KG1 (cell line): Measurements from ENCODE around the gene ADCY4.

Source experiments
- DNase-seq: peaks from one replicate; lab custom pipeline; 2025; lab: John Stamatoyannopoulos, UW

ADCY4 gene

DNA sequence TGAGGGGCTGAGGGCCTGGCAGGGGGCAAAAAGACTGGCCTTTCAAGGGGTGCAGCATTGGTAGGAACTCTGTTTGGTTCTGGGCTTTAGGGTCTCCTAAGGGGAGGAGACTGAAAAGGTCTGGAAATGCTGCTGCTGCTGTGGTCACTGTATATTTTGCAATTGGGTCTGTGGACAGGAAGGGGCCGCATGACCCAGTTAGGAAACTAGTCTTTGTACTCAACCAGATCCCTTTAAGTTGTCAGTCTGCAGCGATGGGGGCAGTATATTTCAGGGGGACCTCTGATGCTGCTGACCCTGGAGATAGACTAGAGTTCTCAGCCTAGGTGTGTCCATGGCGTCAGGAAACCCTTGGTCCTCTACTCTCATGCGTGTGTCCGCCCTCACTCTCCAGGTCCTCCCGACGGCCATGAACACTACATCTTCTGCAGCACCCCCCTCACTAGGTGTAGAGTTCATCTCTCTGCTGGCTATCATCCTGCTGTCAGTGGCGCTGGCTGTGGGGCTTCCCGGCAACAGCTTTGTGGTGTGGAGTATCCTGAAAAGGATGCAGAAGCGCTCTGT, 19.5 kb downstream of the ADCY4 start:
- no peak for DNase-seq

DNA sequence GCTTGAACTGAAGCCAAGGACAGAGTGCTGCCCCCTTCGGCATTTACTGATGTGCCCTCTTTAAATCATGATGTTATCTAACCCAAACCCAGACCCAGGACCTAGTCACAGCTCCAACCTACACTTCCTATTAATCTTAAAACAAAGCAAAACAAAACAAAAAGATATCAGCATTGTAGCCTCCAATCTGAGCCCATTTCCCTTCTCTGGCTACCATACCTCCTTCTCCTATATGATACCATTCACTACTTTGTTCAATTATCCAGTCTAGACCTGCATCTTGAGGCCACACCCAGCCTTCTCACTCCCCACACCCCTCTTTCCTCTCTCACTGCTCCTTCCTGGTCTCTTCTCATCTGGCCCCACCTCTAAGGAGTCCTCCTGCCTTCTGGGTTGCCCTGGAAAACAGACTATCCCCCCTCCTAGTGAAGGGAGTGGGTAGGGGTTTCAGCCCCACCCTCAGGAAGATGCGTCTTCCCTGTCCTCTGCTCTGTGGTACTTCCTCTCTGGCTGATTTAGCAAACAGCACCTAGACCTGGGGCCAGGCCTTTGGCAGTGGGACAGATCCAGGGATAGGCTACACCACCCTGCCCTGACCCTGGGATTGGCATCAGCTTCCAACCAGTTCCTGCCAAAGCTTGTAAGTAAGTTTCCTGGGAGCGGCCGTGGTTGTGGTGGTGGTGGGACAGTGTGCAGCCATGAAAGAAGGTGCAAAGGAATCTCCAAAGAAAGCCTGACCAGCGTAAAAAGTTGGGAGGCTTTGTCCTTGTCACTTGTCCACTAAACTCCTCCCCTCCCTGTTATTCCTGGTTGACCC, 20.3 kb downstream of the ADCY4 start:
- no peak for DNase-seq

DNA sequence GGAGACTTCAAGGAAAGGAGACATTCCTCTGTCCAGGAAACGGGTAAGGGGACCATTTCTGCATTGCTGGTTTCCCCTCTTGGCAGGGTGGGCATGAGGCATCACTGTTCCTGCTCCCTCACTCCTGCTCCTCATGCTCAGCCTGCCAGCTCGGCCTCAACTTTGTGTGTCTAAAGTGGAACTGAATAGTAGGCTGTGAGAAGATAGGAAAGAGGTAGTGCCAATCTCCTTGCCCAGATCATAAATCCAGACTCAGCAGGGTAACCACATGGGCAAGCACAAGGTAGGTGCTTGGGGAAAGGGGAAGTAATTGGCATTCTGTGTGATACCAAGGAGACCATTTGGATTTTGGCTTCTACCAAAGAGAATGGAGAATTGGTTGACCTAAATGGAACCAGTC, 21.0 kb downstream of the ADCY4 start:
- DNase-seq: no peak

DNA sequence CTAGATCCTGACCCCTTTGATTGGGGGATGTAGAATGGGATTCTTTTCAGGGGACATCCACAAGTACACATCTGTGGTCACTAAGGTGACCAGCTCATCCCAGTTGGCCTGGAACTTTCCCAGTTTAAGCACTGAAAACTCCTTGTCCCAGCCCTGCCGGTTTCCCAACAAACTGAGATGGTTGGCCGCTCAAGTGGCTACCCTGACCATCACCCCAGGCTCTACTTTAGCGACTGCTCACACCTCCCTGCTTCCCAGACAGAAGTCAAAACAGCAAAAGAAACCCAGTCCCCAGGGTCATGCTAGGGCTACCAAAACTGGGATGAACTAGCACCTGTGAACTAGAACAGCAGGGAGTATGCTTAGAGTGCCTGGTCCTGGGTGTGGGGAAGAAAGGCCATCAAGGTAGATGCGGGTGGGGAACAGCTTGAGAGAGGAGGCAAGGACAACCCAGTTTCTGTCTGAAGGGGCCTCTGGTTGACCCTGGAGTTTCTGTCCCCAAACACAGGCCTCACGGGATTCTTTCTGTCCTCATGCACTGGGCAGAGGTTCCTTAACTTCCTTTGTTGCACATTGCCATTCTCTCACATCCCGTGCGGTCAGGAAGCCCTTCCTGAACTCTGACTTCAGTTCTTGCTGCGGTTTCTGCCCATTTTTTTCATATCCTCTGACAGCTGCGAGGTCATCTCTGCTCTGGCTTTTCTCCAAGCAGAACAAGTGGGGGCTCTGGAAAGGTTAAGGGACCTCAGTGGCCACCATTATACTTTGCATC, 21.9 kb downstream of the ADCY4 start:
- peak; percentile 84 for DNase-seq

DNA sequence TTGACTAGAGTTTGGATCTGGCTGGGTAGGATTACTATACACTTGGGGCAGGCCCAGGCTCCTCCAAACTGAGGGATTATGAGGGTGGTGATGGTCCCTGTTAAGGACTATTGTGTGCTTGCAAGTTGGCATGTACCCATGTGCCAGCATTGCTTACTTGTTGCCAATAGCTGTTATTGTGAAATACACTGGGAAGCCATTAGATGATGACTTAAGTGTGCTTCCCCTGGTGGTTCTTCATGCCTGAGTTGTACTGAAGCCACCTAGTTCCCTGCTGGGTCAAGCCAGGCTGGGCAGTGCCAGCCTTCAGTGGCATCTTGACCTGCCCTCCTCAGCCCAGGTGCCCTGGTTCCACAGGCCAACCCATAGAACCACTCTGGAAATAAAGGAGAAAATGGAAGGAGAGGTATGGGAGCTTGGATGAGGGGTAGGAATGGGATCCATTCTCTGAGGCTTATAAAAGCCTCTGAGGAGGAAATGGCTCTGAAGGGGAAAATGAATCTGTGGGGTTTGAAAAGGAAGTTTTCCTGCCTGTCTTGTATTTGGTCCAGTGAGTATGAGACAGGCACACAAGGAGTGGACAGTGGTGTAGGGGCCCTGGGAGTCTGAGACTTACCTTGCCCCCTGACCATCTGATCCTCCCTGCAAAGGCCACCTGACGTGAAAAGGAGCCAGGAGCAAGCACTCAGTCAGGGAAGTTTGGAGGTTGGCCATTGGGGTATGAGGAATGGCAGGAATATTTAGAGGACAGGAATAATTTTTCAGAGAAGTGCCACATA, 22.8 kb downstream of the ADCY4 start:
- DNase-seq: no peak

DNA sequence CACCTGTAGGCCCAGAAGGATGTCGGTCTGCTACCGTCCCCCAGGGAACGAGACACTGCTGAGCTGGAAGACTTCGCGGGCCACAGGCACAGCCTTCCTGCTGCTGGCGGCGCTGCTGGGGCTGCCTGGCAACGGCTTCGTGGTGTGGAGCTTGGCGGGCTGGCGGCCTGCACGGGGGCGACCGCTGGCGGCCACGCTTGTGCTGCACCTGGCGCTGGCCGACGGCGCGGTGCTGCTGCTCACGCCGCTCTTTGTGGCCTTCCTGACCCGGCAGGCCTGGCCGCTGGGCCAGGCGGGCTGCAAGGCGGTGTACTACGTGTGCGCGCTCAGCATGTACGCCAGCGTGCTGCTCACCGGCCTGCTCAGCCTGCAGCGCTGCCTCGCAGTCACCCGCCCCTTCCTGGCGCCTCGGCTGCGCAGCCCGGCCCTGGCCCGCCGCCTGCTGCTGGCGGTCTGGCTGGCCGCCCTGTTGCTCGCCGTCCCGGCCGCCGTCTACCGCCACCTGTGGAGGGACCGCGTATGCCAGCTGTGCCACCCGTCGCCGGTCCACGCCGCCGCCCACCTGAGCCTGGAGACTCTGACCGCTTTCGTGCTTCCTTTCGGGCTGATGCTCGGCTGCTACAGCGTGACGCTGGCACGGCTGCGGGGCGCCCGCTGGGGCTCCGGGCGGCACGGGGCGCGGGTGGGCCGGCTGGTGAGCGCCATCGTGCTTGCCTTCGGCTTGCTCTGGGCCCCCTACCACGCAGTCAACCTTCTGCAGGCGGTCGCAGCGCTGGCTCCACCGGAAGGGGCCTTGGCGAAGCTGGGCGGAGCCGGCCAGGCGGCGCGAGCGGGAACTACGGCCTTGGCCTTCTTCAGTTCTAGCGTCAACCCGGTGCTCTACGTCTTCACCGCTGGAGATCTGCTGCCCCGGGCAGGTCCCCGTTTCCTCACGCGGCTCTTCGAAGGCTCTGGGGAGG, 23.9 kb downstream of the ADCY4 start, which contains the start of gene LTB4R:
Gene LTB4R (plus strand): TSS at position 857 of the 959 bp plus-strand sequence. CDS start 4,150 bp downstream, outside the sequence.
- peak; percentile 15 for DNase-seq

DNA sequence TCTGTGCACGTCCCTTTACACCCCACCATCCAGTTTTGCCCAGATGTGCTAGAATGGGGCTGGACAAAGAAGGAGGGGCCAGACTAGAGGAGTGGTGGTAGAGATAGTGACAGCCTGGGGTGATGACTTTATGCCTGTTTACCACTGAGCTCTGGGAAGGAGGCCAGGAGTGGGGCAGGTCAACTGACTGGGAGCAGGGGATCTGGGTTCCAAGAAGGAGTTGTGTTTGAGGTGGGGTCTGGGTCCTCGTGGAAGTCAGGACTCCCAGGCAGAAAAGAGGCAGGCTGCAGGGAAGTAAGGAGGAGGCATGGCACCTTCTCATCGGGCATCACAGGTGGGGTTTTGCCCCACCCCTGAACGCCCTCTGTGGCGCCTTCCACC, 24.6 kb downstream of the ADCY4 start:
- no peak for DNase-seq

DNA sequence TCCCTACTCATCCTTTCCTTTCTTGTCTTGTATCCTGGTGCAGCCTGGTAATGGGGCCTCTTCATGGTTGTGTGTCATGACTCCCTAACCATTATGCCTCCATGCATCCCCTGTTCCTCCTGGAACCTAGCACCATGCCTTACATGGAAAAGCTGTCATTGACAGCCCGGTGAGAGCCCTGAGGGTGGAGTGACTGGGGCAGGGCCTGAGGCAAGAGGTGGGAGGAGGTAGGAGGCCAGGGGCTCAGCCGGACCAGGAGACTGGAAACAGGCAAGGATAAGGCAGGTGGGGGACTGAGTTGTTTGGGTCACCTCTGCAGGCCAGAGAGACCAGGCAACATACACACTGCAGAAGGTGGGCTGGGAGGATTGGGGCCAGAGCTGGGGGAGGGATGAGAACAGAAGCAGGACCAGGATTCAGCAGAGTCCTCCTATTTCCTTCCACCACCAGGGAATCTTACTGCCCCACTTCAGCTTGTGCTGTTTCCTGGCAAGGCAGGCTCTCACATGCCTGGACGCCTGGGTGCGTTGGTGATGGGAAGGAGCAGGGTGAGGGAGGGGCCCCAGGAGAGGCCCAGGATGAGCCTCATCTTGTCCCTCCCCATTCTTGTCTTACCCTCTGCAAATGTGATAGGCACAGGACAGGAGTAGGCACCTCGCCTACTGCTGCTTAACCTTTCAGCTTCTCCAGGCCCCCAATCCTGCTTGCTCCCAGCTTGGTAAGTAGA, 25.2 kb downstream of the ADCY4 start, which contains the start of gene LTB4R2:
Gene LTB4R2 (plus strand): TSS at position 603 of the 727 bp plus-strand sequence. CDS start 525 bp downstream, outside the sequence.
- DNase-seq: no peak

DNA sequence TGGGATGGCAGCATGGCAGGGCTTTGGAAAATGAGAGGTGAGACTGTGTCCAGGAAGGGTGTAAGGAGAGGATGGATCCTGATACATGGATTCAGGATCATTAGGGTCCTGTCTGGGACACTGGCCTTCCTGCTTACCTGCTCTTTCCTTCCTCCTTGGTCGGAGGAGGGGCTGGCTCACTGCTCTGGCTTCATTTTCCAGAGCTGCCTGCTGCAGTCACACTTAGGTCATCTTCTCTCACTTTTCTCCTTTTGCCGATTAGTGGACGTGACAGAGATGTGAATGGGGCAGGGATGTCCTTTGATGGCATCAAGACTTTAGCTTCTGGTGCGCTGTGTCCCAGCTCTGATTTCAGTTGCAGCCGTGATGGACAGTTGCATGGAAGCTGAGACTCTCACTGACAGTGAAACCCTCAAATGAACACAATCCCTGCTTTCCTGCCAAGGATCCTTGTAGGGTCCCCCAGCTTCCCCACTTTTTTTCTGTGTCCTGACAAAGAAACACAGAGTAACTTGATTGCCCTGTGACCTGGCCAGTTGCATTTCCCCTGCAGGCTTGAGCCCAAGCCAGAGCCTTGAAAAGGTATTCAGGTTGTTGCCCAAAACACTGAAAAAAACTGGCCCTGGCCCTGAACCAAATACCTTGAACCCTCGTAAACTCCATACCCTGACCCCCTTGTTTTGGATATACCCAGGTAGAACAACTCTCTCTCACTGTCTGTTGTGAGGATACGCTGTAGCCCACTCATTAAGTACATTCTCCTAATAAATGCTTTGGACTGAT, 26.3 kb downstream of the ADCY4 start:
- DNase-seq: no peak

DNA sequence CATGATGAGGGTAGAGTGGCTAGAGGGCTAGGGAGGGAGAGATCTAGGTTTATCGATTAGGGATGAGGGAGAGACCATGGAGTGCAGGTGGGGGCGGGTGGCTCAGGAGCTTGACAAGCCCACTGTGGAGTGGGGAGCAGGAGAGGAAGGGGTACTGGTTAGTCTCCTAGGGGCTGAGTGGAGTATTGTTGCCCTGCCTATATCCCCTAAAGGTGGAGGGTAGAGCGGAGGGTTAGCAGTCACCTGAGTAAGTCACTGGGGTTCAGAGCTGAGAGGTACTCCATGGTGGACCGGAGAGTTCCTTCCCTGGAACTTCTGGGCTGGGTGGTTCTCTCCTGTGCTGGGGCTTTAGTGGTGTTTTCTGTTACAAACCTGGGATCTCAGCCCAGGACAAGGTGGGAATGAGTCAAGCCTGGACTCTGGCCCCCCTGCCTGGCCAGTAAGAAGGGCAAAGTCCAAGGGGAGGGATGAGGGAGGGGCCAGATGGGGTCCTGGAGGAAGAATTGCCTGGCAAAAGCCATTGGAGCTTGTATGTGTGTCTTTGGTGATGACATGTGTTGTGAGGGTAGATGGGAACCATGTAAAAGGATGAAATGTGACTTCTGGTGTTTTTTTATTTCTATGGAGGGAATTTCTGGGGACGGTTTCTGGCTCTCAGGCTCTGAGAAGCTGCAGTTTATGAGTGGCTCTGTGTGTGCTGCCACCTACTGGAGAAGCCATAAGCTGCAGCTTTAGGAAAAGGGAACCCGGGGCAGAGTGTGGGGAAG, 27.1 kb downstream of the ADCY4 start, which contains the start of gene CIDEB:
Gene CIDEB (minus strand): TSS at position 403 of the 767 bp plus-strand sequence. CDS start 119 bp downstream, at position 284.
- DNase-seq: peak; percentile 53

DNA sequence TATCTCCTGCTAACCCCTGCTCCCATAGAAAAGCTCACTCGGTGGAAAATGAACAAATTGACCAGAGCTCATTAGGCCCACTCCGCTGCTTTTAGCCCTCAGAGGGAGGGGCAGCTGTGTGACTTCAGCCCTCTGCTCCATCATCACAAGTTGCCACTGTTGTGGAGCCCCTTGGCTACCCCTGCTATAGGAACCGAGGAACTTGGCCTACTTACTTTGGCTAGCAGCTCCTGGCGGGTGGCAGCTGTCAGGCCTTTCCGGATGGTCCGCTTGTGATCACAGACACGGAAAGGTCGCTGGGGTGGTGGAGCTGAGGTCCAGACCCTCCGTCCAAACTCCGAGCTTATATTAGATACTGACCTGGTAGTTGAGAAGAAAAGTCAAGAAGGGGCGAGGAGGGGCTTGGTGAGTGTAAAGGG, 27.7 kb downstream of the ADCY4 start:
- DNase-seq: no peak

DNA sequence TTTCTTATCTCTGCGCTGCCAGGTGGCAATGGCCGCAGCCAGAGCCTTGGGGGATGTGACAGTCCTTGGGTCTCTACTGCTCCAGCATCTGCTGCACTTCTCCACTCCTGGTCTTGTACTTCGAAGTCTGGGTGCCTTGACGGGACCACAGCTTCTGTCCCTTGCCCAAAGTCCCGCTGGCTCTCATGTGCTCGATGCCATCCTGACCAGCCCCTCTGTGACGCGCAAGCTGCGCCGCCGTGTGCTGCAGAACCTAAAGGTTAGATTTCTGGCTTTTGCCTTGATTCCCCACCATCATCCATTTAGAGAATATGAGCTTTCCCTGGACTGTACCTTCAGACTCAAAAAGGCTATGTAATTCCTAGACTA, 30.9 kb downstream of the ADCY4 start:
- DNase-seq: no peak

DNA sequence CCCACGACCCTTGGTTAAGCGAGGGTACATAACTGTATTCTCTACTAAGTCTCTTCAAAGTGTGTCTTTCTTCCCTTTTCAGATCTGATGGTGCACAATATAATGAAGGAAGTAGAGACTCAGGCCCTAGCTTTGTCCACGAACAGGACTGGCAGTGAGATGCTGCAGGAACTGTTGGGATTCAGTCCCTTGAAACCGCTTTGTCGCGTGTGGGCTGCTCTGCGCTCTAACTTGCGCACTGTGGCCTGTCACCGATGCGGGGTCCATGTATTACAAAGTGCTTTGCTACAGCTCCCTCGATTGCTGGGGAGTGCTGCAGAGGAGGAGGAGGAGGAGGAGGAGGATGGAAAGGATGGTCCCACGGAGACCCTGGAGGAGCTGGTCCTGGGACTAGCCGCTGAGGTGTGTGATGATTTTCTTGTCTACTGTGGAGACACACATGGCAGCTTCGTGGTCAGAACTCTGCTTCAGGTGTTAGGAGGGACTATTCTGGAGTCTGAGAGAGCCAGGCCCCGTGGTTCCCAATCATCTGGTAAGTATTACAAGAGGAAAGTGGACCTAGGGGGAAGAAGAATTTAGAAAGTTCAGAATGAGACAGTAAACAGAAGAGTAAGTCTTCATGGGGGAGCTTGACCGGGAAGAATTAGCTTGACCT, 34.4 kb downstream of the ADCY4 start:
- no peak for DNase-seq

DNA sequence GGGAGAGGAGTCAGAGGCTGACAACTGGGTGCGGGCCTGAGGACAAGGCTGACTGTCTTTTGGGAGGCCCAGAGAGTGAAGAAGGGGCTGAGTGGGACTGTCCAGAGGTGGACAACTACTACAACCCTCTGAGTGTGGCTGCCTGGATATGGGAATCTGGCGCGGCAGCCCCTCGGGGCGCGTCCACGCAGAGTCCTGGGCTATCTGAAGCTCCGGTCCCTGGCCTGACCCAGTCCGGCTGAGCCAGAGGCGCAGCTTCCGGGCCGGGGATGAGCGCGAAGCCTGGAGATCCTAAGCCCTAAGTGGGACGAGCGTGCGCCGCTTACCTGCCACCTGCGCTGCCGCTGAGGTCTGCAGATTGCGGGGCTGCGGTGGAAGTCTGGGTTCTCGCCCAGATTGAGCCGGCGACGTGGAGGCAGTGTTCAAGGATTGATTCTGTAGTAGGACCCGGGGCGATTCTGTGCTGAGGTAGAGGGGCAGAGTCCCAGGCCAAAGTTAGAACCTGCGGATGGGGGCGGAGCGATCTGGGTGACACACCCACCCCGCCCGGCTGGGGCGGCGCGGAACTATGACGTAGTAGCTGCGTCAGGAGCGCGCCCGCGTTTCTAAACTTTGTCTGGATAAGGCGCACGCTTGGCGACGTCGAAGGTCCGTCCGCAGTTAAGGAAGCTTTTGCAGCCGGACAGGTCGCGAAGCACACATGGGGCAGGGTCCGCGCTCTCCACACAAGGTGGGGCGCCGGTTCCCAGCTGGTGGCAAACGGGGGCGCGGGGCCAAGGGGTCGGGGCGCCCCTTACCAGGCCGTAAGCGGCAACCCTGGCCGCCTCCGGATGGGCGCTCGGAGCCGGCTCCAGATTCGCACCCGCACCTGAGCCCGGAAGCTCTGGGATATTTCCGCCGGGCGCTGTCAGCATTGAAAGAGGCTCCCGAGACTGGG, 35.3 kb downstream of the ADCY4 start, which contains the start of the genes DHRS1 and NOP9:
Gene DHRS1 (minus strand): TSS at position 526 of the 937 bp plus-strand sequence. CDS start 674 bp downstream, outside the sequence.
Gene NOP9 (plus strand): TSS at position 596 of the 937 bp plus-strand sequence. CDS start 105 bp downstream, at position 701.
- DNase-seq: peak; percentile 94

DNA sequence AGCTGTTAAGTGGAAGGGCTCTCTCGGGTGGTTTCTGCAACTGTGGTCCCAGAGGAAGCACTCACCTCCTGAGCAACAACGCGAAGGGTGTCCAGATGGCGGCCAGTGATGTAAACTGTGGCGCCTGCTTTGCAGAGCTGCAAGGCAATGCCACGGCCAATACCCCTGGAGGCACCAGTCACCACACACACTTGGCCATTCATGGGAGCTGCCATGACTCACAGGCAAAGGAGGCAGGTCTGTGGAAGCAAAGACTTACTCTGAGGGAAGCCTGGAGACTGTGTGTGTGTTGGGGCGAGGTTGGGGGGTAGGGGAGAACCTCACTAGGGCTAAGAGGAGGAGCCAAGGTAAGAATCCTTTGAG, 36.0 kb downstream of the ADCY4 start:
- no peak for DNase-seq

DNA sequence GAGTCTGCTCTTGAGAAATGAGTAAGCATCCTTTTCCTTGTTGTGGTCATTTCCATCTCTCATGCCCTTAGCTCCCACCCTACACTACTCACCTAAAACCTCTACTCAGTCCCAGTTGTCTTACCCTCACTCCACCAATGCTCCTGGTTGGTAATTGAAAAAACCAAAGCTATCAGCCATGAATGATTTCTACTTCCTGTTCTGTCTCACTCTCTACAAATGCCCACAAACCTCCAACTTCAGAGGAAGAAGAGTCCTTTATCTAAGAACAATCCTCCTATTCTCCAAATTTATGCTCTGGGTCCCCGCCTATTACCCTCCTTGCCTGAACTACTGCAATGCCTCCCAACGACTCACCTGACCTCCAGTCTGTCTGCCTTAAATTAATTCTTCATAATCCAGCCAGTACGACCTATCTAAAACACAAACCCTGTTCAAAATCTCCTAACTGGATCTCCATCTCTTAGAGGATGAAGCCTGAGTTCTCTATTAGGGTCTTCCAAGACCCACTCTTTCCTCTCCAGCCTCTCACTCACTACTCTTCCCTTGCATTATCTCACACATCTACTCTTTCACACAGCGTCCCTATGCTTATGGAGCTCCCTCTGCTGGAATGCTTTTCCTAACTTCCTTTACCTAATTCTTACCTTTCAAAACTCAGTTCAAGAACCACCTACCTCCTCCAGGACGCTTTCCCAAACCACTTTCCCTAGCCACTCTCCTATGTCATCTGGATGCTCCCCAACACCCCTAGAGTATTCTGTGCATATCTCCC, 37.5 kb downstream of the ADCY4 start:
- no peak for DNase-seq
